Left renal pelvis (tissue), 4 donors: ENCODE measurements around the gene EXT2. TPM values are rescaled to one million over a fixed set of nuclear protein-coding genes. Genes with fewer than 3 reads are reported as not detected.

Experiments used
- DNase-seq, 4 donors: peaks; one replicate each; pipeline ENCODE4 v3.0.0-alpha.2; 2013; ENCODE audit warnings: low read depth in 4 of 4, low spot score in 3 of 4
- polyA plus RNA-seq, 4 donors: library from polyadenylated mRNA; unstranded; fragments of 120-200 nt; gene quantifications; one replicate each; pipeline ENCODE4 v1.2.1, GENCODE V29; 2013; ENCODE audit not compliant: insufficient read length in 4 of 4

EXT2 gene
- polyA plus RNA-seq, 4 donors: 64.3 to 103 (median 74.3) TPM

DNA sequence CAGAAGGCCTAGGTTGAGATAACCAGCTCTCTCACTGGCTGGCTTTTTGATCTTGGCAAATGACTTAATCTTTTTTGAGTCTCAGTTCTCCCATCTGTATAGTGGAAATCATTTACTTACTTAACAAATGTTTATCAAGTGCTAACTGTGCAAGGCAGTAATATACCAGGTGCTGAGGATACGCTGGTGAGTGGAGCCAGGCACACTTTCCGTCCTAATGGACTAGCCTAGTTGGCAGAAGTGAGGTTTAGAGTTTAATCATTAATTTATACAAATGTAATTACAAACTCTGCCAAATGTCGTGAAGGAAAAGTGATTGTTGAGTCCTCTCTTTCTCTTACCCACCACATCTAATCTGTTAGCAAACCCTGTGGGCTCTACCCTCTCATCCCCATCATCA lies 33.3 kb downstream of the EXT2 start:
- DNase-seq: no peak

DNA sequence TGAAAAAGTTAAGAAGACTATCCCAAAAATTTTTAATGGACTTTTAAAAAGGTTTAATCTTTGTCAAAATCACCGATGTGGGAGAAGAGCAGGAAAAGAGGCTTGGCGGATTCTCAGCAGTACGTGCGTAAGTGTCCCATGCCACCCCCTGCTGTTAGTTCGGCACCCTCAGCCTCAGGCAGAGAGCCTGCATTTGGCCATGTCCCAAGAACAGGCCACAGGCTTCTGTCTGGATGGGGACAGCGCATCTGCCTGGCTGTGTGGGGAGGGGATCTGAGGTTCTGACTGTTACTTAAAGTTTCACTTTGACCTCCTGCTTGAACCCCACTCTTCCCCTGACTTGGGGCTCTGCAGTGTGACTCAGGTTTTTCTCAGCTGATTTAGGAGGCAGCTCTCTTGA lies 35.3 kb downstream of the EXT2 start:
- no peak for DNase-seq

DNA sequence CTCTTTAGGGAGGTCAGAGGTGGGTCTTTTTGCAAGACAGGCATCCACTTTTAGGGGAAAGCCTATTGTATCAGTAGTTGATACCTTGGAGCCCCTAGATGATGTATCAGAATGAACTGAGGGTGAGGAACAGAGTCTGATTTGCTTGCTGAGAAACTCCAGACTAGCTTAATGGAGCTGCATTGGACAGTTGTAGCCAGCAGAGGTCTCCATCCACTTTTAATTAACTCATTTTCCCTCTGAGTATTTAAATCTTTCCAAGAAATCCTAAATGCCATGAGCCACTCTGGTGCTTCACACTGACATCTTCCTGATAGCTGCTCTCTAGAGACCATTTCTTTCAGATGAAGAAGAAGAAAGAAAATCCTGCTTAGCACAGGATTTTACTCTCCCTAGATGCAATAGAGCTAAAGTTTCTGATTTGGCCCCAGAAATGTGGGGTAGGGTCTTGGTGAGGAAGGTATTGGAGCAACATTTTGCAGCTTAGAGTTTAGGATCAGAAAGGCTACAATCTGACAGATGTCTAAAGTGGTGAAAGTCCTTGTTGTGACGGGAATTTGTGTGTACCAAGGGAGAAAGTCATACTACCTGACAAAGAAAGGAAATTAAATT lies 38.0 kb downstream of the EXT2 start:
- DNase-seq: no peak

DNA sequence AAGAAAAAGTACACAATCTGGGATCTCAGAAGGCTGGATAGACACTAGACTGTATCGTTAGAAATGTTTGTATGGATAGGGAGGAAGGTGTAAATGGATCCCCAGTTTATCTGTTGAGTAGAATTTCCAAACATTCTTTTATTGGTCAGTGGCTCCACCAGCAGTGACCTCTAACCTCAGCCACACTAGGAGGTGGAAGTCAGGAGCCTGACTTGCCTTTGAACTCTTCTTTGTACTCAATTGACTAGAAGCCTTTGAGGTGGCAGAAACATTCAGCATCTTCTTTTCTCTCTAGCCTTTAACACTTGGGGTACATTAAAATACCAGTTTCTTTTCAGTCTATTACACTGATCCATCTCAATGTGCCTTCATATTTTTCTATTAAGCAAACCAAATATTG lies 39.1 kb downstream of the EXT2 start:
- DNase-seq: no peak

DNA sequence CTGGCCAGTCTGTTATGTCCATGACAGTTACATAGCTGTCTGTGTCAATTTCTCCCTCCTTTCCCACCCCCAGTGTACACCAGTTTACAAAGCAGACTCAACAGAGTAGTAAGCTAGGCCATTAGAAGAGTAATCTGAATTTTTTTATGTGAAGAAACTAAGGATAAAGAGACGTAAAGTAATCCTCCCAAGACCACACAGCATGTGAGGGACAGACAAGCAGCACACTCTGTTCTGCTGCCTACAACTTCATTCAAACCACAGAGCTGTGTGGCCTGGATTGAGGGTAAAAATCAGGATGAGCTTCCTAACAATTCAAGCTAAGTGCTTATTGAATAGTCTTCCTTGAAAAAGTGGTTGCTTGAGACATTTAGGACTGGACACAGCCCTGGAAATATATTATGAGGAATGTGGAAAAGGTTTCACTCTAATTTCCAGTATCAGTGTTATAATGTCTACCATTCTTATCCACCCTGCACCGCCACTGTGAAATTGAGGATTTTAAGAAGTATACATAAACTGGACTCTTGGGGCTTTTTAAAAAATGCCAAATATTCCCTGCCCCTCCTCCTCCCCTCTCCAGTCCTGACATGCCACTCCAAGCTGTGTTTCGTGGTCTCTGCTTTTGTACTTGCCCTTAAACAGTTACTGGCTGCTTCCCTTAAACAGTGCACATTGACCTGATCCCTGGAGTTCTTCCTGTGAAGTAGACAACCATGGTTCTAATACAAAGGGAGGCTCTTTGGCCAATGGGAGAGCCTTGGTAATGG lies 40.9 kb downstream of the EXT2 start:
- DNase-seq: no peak

DNA sequence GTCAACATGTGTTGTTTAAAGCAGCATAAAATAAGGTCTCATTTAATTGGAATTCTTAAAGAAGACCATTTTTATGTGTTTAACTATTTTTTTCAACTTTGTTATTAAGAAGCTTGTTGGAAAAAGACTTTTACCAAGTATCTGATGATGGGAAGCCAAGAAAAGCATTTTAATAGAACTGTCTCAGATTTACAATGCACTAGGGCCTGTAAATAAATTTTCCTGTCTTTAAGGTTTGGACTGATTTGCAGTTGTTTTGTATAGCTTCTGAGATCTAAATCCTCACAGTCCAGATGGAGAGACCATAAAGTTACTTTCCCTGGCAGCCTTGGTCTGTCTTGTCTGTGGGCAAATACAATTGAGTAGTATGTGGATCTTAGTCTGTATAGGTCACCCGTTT lies 41.6 kb downstream of the EXT2 start:
- no peak for DNase-seq

DNA sequence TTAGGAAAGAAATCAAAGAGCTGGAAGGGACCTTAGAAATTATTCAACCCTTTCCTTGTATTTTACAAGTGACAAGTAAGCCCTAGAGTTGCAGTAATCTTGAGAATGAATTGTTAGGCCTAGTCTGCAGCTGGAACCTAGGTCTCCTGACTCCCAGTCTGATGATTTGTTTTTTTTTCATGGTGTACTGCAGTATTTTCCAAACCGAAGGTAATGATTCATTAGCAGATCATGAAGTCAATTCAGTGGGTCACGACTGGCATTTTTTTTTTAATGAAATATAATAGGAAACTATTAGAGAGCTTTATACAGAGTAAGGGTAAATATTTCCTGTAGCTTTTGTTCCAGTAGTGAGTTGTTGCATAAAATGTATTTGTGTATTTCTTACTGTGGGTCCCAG lies 42.8 kb downstream of the EXT2 start:
- no peak for DNase-seq

DNA sequence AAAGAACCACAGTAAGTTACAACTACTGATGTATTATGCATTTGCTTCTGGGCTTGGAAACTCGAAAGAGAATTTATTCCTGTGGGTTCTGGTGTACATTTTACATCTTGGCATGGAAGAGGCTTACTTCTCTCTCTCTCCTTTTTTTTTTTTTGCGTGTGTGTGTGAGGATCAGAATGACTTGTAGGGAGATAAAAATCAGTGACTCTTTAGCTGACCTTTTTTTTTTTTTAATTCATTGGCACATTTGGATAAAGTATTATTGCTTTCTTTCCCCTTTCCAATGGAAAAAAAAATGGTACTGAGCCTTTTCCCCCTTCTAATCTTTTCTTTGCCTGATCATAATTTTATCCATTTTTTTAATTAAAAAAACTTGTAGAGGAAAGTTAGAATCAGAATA lies 43.5 kb downstream of the EXT2 start:
- no peak for DNase-seq

DNA sequence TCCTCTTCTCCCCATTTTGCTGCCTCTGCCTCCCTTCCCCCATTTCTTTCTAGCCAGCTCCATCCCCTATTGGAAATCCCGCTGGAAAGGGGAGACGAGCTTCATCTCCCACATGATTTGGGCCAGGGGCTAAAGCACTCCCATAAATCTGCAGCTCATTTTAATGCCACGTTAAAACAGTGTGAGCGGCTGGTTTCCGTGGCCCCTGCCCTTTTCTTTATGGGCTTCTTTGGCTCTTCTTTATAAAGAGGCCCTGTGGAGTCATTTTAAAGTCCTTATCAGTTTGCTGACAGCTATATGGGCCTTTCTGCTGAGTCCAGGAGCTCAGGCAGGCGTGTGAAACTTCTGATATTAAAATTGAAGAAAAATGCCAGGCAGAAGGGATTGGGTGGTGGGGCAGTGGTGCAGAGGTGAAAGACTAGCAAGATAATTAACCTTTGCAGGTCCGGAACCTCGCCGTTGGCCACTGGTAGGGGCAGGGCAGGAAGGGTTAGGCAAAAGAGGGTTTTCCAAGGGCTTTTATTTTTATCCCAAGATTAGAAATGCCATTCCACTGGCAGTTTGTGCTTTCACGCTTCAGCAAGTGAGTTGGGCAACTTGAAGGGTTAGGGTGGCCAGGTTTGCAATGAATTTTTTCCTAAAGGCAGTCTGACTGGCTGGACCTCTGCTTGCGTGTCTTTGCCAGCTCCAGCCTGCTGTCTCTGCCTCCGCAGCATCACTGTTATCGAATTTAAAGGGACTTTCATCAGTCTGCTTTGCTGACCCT lies 44.3 kb downstream of the EXT2 start:
- peak in 2 of 4 donors; percentile 34 to 54 for DNase-seq

DNA sequence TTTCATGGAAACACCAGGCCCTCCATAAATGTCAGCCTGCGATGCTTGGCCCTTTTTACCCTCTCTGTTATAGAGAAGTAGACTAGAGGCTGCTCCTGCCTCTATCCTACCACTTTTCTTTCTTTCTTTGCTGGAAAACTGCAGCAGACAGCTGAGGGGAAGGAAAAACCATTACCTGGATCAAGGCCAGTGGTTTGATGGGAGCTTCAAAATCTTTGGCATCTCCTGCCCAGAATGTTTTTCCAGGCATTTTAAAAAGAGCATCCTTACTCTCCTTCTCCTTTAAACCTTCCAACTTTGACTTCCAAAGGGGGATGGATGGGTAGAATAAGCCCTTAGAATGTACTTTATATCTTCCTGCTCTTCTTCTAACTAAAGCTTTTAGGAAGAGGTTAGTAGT lies 44.9 kb downstream of the EXT2 start:
- DNase-seq: no peak

DNA sequence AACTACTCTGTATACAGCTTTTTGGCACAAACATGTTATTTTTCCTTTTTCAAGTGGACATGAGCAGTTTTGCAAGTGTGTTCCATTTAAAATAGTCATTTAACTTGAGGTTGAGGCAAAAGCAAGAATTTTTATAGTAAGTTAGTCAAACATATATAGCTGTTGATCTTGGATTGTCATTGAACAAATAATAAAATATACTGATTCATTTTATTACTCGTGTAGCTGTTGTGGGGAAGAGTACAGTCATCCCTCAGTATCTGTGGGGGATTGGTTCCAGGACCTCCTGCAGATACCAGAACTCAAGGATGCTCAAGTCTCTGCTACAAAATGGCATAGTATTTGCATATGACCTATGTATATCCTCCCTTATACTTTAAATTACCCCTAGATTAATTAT lies 45.3 kb downstream of the EXT2 start:
- no peak for DNase-seq

DNA sequence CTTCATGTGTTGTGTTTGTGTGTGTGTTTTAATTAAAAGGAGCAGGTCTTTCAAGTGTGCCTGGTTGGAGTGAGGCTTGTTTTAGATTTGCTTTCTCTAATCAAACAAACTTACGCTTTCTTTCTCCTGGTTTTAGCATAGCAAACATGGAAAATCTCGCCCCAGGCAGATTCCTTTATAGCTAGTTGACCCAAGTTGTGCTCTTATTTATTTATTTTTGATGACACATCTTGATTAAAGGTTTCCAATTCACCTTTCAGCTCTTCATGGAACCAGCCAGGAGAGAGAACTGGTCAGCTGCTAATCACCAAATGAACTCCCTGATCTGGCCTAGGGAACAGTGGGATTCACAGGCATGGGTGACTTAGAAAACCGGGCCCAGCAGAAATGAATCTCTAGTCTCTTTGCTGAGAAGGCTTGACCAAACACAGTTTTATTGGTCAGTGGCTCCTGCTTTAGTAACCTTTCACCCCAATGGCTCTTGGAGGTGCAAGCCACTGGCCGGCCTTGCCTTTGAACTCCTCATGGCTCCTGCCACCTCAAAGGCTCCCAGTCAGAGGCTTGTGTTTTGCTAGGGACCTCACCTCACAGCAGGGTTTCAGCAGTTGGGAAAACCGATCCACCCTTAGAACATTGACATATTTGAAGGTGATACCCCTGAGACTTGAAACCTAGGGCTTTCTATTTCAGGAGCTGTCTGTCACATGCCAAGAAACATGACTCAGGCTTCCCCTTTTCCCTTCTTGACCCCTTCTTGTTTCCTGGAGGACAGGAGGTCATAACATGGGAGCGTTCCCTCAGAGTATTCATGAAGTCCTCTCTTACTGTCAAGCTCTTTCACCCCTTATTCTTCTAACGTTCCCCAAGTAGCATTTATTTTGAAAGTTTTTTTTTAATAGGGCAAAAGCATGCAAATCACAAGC lies 48.8 kb downstream of the EXT2 start:
- DNase-seq: no peak

DNA sequence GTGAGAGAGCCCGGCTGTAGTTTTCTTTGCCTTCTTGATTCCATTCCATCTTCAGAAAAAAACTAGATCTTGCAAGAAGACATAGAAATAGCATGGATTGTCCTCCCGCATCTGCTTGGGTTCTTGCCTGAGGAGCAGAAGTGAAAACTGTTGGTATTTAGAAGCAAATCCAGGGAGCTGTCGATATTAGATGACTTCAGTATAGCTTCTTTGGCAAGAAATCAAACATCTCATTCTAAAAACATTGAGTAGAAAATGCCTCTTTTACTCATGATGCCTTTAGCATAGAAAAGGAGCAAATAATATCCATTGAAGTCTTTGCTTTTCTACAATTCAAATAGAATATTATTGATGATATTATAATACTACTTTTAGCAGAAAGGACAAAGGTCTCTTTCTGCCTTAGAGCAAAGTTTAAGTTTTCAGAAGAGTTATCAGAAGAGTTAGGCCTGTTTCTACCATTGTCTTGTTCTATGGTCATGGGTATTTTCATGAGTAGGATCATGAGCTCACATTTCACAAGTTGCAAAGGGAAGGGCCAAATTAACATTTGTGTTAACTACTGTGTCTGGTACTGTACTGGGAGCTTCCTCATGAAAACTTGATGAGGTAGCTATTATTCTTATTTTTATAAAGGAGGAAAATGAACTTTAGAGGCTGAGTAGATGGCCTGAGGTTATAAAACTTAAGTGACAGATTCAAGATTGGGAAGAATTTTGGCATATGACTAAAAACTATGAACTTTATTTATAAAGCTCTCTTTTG lies 49.7 kb downstream of the EXT2 start:
- no peak for DNase-seq

DNA sequence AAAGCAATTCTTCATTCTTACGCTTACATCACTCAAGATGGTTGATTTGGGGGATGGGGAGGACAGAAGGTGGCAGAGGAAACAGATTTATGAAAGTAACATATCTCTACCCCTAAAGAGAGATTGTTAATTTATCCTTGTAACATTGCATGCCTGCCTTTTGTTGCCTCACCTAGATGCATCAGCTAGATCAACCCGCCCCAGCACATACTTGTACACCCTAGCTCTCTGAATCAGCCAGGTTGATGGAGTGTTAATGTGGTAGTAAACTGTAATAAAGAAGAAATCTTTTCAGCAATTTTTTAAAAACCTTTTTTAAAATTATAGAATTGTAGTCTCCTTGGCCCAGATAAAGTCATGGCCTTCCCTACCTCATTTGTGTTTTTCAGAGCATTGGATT lies 51.5 kb downstream of the EXT2 start:
- DNase-seq: no peak

DNA sequence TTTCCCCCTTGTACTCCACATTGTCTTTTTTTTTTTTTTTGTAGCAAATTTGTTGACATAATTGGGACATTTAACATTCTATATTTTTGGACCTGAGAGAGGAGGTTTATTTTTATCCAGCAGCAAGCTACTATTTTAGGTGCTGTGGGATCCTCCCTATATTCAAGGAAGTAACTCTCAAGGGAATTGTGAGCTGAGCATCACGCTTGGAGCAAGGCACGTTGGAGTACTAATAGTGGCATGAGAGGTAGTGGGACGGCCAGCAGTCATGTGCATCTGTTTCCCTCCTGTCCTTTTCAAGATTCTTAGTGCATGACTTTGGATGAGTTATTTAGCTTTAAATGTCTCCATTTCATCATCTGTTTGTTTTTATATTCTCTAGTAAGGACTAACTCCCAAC lies 52.3 kb downstream of the EXT2 start:
- DNase-seq: no peak

DNA sequence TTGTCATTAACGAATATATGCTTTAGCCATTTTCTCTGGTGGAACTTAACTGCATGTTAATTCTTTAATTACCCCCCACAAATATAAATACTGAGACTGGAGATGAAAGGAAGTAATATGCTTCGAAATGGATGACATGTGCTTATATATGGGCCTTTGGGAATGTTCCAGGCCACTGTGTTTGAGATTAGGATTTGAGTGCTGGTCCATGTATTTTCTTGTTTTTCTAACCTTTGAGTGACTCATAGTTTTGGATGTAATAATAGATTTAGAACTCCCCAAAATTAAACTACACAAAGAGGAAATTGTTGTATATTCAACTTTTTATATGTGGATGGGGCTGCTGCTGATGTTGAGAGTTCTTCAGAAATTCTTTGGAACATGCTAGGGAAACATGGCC lies 54.2 kb downstream of the EXT2 start:
- no peak for DNase-seq

DNA sequence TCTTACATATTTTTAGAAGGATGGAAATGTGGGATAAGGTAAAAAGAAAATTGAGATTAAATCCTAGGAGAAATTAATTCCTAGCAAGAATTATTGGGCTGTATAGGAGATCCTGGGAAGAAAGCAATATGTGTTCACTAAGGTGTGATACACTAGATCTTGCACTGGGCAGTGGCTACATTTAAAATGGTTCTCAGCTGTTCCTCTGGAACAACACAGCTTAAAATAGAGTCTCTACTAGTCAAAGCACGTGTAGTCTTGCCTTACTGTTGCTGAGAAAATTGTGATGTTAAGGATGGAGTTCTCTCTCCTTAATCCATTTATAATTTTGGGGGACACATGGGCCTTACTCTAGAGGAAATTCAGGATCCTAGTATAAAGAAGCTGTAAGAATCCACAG lies 54.9 kb downstream of the EXT2 start:
- DNase-seq: no peak

DNA sequence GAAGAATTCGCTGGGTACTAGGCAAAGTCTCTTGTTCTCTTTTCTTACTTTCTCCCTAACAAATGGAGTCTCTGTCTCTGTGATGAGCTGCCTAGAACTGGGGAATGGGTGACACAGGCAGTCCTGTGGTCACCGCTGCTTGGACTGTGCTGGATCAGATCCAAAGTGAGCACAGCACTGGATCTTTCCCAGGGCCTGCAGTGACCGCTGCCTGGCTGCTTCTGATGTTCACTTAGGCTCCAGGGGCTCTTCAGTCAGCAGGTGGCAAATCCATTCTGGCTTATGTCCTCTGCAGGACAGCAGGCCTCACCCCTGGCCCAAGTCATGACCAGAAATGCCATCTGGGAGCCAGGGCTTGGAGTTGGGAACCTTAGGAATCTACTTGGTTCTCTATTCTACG lies 61.5 kb downstream of the EXT2 start:
- DNase-seq: no peak

DNA sequence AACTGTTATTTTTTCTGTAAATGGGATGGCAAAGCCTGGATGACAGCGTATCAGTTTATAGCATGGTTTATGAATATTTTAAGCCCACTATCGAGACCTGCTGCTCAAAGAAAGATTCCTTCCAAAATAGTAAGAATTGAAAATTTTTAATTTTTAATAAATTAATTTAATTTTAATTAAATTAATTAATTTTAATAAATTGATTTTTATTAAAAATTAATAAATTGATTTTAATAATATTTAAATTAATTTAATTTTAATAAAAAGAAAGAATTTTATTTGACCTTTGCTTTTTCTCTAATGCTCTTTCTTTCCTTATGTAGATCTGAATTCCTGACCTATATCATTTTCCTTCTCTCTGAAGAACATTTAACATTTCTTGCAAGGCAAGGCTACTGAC lies 62.9 kb downstream of the EXT2 start:
- no peak for DNase-seq
